Muscle of back (tissue), 13 donors: Measurements from ENCODE around the gene MAGEE2. TPM values are rescaled to one million over a fixed set of nuclear protein-coding genes. Genes with fewer than 3 reads are reported as not detected.
A peak's percentile ranks its signal among the peaks of the same experiment; 100 is the strongest.
"Not testable (repeated sequence)": the region's sequence is repeated elsewhere in the genome, so short reads cannot be mapped to it uniquely, and the experiment has no call there.

ENCODE experiments used
- DNase-seq, 3 donors: peaks; one replicate each; pipeline versions ENCODE4 v3.0.0 to v3.0.0-alpha.2; 2013
- long read RNA-seq, 9 donors: transcript quantifications; one replicate each; lab custom pipeline, GENCODE V29; 2026
- polyA plus RNA-seq, 10 donors: library from polyadenylated mRNA; unstranded; fragments of 120-200 nt; gene quantifications; one replicate each; pipeline ENCODE4 v1.2.1, GENCODE V29; 2013; ENCODE audit not compliant: insufficient read length in 10 of 10

Gene MAGEE2, protein sequence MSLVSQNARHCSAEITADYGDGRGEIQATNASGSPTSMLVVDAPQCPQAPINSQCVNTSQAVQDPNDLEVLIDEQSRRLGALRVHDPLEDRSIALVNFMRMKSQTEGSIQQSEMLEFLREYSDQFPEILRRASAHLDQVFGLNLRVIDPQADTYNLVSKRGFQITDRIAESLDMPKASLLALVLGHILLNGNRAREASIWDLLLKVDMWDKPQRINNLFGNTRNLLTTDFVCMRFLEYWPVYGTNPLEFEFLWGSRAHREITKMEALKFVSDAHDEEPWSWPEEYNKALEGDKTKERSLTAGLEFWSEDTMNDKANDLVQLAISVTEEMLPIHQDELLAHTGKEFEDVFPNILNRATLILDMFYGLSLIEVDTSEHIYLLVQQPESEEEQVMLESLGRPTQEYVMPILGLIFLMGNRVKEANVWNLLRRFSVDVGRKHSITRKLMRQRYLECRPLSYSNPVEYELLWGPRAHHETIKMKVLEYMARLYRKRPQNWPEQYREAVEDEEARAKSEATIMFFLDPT
- polyA plus RNA-seq: under 1 TPM; 0.24 to 0.87 (median 0.41) TPM
- long read RNA-seq, donor 1: 0 reads
- long read RNA-seq, donor 2: 0 reads
- long read RNA-seq, donor 3: 0 reads
- long read RNA-seq, donor 4: 0 reads
- long read RNA-seq, donor 5: 0 reads
- long read RNA-seq, donor 6: 0 reads
- long read RNA-seq, donor 7: 0 reads
- long read RNA-seq, donor 8: 0 reads
- long read RNA-seq, donor 9: 0 reads

GRCh38 chrX:75784680-75785491 is at the start of gene MAGEE2:
Gene MAGEE2, minus strand, starts transcription at chrX:75785254. Its CDS starts 203 bp downstream, at chrX:75785051.
- peak in 2 of 3 donors; percentile 32 to 47 for DNase-seq

DNA sequence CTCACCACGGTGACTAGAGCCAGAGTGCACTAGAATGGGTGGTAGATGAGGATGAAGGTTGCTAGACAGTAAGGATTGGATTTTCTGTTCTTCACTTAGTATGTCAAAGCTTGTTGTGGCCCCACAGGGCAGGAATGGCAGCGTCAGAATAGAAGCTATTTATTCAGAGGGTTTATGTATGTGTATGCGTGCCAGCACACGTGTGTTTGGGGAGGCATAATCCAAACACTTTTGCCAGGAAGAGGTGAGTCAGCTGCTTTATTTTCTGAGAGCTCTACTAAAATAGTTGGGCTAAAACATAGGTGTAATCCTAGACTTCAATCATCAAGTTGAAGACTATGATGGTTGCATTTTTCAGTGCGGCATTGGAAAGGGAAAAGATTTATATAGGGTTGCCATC is 1.2 kb upstream of the MAGEE2 start:
- no peak for DNase-seq

DNA sequence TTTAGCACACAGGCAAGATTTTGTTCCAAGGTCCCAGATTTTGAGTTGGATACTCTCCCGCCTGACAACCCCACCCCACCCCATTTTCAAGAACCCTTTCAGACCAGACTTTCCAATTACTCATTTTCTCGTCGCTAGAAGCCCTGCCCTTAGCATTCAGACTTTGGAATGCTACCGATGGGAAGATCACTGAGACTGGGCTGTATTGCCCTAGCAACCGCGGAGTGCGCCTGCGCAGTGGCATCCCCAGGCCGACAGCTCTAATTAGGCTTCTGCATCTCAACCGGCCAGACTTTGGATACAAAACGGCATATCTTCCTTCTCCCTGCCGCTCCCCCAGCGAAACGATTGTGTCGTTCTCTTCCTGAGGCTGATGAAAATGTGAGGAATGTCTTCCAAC is 3.4 kb downstream of the MAGEE2 start:
- peak in 2 of 3 donors; percentile 42 to 48 for DNase-seq

DNA sequence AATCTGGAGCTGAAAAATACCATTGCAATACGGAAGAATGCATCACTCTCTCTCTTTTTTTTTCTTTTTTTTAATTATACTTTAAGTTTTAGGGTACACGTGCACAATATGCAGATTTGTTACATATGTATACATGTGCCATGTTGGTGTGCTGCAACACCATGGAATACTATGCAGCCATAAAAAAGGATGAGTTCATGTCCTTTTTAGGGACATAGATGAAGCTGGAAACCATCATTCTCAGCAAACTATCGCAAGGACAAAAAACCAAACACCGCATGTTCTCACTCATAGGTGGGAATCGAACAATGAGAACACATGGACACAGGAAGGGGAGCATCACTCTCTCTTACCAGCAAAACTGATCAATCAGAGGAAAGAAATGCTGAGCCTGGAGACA is 17.0 kb downstream of the MAGEE2 start:
- DNase-seq: not testable (repeated sequence)

DNA sequence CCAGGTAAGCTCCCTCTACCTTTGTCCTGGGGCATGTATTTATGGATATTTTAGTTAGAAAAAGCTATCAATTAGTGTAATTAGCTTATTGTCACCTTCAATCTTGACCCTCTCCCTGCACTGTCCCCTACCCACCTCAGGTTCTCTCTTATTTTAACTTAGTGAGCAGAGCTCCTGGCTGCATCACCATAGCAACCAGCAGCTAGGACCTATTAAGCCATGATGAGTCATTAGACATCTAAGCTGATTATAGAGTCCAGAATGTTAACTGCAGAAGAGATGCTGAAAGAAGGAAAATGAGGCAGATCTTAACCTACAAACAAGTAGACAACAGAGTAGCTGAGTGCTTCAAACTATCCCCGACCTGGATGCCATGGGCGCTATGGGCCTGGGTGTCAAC is 36.6 kb downstream of the MAGEE2 start:
- DNase-seq: no peak

GRCh38 chrX:75746891-75747639 is 38.0 kb downstream of the MAGEE2 start:
- DNase-seq: peak; percentile 12 to 60 (median 41)
